A673 (cell line): ENCODE data around the gene EPHB2.

Source experiments
- EZH2 ChIP-seq: fragments of 200-600 bp; sonication (generic); IDR thresholded peaks from 2 replicates; pipeline ENCODE4 v1.6.1; 2017; ENCODE audit warnings: borderline replicate concordance, low read depth, mild to moderate bottlenecking, mixed read lengths, antibody characterized with exemption, low read length; ENCODE audit not compliant: poor library complexity, severe bottlenecking
- TF ChIP-seq, protein P1 (sequence below): fragments of 300-800, 200-600 bp; sonication (generic); conservative IDR thresholded peaks from 2 replicates; pipeline ENCODE4 v1.5.1; 2017; ENCODE audit warnings: low read depth, mild to moderate bottlenecking, antibody characterized with exemption, low read length, moderate library complexity, mixed read lengths

GRCh38 chr1:22915816-22916470 lies 205.3 kb downstream of the EPHB2 start:
- TF ChIP-seq, protein P1, sequence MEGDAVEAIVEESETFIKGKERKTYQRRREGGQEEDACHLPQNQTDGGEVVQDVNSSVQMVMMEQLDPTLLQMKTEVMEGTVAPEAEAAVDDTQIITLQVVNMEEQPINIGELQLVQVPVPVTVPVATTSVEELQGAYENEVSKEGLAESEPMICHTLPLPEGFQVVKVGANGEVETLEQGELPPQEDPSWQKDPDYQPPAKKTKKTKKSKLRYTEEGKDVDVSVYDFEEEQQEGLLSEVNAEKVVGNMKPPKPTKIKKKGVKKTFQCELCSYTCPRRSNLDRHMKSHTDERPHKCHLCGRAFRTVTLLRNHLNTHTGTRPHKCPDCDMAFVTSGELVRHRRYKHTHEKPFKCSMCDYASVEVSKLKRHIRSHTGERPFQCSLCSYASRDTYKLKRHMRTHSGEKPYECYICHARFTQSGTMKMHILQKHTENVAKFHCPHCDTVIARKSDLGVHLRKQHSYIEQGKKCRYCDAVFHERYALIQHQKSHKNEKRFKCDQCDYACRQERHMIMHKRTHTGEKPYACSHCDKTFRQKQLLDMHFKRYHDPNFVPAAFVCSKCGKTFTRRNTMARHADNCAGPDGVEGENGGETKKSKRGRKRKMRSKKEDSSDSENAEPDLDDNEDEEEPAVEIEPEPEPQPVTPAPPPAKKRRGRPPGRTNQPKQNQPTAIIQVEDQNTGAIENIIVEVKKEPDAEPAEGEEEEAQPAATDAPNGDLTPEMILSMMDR = no peak
- TF ChIP-seq EZH2 = no peak
